ENCODE results near the gene KIF3A.

The KIF3A gene

GRCh38 chr5:132736853-132737833 is at the start of gene KIF3A:
Gene KIF3A, minus strand, starts transcription at chr5:132737546. Its CDS starts 127 bp downstream, at chr5:132737419.
- peak within 1 kb of the TSS; percentile 84 for H3K4me3 ChIP-seq (ENCODE audit: low read length)
- peak; percentile 92 for DNase-seq (ENCODE audit: low read depth)
- TF ChIP-seq, protein P1, sequence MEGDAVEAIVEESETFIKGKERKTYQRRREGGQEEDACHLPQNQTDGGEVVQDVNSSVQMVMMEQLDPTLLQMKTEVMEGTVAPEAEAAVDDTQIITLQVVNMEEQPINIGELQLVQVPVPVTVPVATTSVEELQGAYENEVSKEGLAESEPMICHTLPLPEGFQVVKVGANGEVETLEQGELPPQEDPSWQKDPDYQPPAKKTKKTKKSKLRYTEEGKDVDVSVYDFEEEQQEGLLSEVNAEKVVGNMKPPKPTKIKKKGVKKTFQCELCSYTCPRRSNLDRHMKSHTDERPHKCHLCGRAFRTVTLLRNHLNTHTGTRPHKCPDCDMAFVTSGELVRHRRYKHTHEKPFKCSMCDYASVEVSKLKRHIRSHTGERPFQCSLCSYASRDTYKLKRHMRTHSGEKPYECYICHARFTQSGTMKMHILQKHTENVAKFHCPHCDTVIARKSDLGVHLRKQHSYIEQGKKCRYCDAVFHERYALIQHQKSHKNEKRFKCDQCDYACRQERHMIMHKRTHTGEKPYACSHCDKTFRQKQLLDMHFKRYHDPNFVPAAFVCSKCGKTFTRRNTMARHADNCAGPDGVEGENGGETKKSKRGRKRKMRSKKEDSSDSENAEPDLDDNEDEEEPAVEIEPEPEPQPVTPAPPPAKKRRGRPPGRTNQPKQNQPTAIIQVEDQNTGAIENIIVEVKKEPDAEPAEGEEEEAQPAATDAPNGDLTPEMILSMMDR (conservative IDR thresholded peaks at IDR 0.05; ENCODE audit: low read length), result no peak

DNA sequence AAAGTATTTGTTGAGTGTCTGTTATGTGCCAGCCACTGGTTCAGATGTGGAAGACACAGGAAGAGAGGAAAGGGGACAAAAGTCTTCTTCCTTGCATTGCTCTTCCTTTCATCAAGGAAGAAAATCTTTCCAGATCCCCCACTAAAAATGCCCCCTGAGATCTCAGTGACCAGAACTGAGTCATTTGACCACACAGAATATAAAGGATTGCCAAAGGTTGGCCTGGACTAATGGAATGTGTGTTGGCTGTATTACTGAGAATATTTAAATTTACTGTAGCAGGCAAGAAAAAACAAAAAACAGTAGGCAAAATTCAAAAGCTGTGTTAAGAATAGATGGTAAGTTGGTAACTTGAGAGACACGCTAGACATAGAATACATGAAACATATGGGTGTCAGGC is 49.7 kb upstream of the KIF3A start:
- H3K4me3 ChIP-seq (ENCODE audit: low read length), result no peak overlapping the region
- DNase-seq (ENCODE audit: low read depth), result peak; percentile 73
- TF ChIP-seq, protein P1 (conservative IDR thresholded peaks at IDR 0.05; ENCODE audit: low read length), result no peak

GRCh38 chr5:132785864-132786263 is 48.5 kb upstream of the KIF3A start:
- no peak for DNase-seq (ENCODE audit: low read depth)
- no peak overlapping the region for H3K4me3 ChIP-seq (ENCODE audit: low read length)
- TF ChIP-seq, protein P1 (conservative IDR thresholded peaks at IDR 0.05; ENCODE audit: low read length), result no peak

DNA sequence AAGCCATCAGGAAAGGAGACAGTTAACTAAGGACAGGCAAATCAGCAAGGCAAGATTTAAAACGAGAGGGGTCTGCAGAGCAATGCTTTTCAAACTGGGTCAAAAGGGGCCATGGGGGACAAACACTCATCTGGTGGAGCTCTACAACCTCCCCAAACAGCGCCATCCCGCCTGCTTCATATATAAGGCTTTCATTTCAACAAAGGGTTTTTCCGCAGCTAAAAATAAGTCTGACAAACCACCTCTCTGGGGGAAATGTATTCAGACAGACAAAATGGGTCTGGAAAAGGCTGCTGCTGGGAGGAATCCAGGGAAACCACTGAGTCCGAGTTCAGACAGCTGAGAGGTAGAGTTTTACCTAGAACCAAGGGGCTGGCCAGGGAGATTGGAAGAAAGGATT is 48.0 kb upstream of the KIF3A start:
- TF ChIP-seq, protein P1 (conservative IDR thresholded peaks at IDR 0.05; ENCODE audit: low read length), result no peak
- H3K4me3 ChIP-seq (ENCODE audit: low read length), result no peak overlapping the region
- no peak for DNase-seq (ENCODE audit: low read depth)

DNA sequence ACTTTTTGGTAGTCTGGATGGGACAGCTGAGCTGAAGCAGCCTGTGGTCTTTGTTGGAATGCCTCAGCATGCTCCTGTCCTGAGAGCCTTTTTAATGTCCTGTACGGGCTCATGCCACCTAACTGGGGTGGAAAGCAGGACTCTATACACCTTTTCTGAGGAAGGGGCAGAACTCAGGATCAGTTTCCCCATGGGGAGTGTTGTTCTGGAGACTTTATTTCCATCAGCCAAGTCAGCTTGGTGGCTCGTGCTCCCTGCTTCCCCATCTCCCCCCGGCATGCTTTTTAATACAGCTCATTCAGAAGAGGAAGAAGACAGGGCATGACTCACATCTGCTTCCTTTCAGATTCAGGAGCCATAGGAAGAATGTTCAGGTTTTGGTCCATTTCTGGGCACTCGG is 44.8 kb upstream of the KIF3A start:
- DNase-seq (ENCODE audit: low read depth), result peak; percentile 48
- no peak overlapping the region for H3K4me3 ChIP-seq (ENCODE audit: low read length)
- TF ChIP-seq, protein P1 (conservative IDR thresholded peaks at IDR 0.05; ENCODE audit: low read length), result no peak

DNA sequence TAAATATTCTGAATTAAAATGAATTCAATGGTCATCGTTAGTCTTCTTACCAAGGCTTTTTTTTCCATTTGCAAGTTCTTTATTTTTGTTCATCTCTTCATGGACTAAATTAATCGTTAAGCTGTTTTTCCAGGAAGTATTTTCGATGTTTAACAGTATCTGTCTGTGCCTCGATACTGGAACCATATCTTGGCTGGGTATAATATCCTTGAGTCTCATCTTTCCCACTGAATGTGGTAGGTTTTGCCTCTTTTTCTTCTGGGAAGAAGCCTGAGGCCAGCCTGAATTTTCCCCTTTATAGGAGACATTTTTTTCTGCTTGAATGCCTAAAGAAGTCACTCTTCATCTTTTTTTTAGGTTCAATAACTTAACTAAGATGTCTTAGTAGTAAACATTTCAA is 43.7 kb upstream of the KIF3A start:
- DNase-seq (ENCODE audit: low read depth), result no peak
- no peak overlapping the region for H3K4me3 ChIP-seq (ENCODE audit: low read length)
- TF ChIP-seq, protein P1 (conservative IDR thresholded peaks at IDR 0.05; ENCODE audit: low read length), result no peak

DNA sequence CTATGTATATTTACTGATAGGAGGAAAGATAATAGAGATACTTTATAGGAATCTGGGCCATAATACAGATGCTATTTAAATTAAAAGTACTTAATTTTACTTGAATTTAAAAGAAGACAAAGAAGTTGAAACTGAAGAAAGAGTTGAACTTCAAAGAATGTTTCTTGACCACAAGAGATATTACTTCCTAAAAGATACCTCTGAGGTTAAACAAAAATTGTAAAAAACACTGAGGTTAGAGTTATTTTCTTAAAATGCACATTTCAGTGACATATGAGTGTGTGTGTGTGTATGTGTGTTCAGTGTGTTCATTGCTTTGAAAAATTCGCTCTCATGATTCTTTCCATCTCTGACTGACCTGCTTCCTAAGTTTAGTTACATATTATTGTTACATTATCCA is 43.2 kb upstream of the KIF3A start:
- TF ChIP-seq, protein P1 (conservative IDR thresholded peaks at IDR 0.05; ENCODE audit: low read length), result no peak
- DNase-seq (ENCODE audit: low read depth), result no peak
- no peak overlapping the region for H3K4me3 ChIP-seq (ENCODE audit: low read length)

All from AG10803 (cell line).